Measurements from ENCODE around the gene ARL15. TPM values are rescaled to one million over a fixed set of nuclear protein-coding genes. Genes with fewer than 3 reads are reported as not detected.

Gene ARL15
- total RNA-seq, 1 donor from 2014 or later: 29.5 TPM

GRCh38 chr5:54133917-54134316 lies 176.5 kb downstream of the ARL15 start:
- no peak for DNase-seq
- Histone ChIP-seq H3K4me3 (no peak overlapping the region), H3K9me3 (no peaks in the 10 kb centered on the region), H3K27me3 (no peaks in the 10 kb centered on the region), H3K27ac (no peak overlapping the region), H3K4me1 (no peaks in the 10 kb centered on the region), H3K36me3 (no peaks in the 10 kb centered on the region)
- no peak for ATAC-seq
- TF ChIP-seq, protein P1, sequence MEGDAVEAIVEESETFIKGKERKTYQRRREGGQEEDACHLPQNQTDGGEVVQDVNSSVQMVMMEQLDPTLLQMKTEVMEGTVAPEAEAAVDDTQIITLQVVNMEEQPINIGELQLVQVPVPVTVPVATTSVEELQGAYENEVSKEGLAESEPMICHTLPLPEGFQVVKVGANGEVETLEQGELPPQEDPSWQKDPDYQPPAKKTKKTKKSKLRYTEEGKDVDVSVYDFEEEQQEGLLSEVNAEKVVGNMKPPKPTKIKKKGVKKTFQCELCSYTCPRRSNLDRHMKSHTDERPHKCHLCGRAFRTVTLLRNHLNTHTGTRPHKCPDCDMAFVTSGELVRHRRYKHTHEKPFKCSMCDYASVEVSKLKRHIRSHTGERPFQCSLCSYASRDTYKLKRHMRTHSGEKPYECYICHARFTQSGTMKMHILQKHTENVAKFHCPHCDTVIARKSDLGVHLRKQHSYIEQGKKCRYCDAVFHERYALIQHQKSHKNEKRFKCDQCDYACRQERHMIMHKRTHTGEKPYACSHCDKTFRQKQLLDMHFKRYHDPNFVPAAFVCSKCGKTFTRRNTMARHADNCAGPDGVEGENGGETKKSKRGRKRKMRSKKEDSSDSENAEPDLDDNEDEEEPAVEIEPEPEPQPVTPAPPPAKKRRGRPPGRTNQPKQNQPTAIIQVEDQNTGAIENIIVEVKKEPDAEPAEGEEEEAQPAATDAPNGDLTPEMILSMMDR (IDR thresholded peaks at IDR 0.05): no peak
- intact Hi-C loops (cut with DNase I): no loop called here

DNA sequence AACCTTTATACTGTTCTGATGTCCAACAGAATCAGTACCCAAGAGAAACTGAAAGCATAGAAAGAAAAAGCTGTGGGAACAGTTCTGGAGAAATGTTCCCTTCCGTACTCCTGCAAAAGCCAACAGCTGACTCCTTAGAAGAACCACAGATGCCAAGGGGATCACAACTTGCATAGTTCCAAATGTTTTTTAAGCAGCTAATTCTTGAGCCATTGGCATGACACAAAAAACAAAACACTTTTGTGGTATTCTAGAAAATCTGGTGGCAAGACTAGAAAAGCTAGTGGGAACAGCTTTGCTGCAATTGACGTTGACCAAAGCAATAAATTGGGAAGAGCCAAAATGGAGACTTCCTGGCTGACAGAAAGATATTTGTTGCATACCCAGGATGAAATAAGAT lies 189.9 kb downstream of the ARL15 start:
- ATAC-seq: no peak
- intact Hi-C loops (cut with DNase I): no loop called here
- H3K9me3 ChIP-seq: no peaks in the 10 kb centered on the region
- no peak overlapping the region for H3K4me3 ChIP-seq
- TF ChIP-seq, protein P1 (IDR thresholded peaks at IDR 0.05): no peak
- no peak overlapping the region for H3K27ac ChIP-seq
- H3K27me3 ChIP-seq: no peaks in the 10 kb centered on the region
- DNase-seq: no peak
- no peaks in the 10 kb centered on the region for H3K4me1 ChIP-seq
- no peaks in the 10 kb centered on the region for H3K36me3 ChIP-seq

GRCh38 chr5:54117957-54118356 lies 192.4 kb downstream of the ARL15 start:
- TF ChIP-seq, protein P1 (IDR thresholded peaks at IDR 0.05): no peak
- no peak for ATAC-seq
- no peaks in the 10 kb centered on the region for H3K9me3 ChIP-seq

GRCh38 chr5:54115735-54116403 lies 194.5 kb downstream of the ARL15 start:
- H3K4me3 ChIP-seq: no peak overlapping the region
- H3K27me3 ChIP-seq: no peaks in the 10 kb centered on the region
- no peak for DNase-seq
- intact Hi-C loops (cut with DNase I): no loop called here
- no peaks in the 10 kb centered on the region for H3K9me3 ChIP-seq
- H3K36me3 ChIP-seq: peaks cover 9% of the 10 kb centered on the region
- no peak overlapping the region for H3K27ac ChIP-seq
- H3K4me1 ChIP-seq: no peaks in the 10 kb centered on the region
- no peak for ATAC-seq
- TF ChIP-seq, protein P1 (IDR thresholded peaks at IDR 0.05): no peak

More at GRCh38 chr5:54117957-54118356, 192.4 kb downstream of the ARL15 start:
- no peaks in the 10 kb centered on the region for H3K27me3 ChIP-seq
- H3K4me1 ChIP-seq: no peaks in the 10 kb centered on the region
- H3K27ac ChIP-seq: no peak overlapping the region
- DNase-seq: no peak
- no peaks in the 10 kb centered on the region for H3K36me3 ChIP-seq
- no peak overlapping the region for H3K4me3 ChIP-seq
- intact Hi-C loops (cut with DNase I): no loop called here

DNA sequence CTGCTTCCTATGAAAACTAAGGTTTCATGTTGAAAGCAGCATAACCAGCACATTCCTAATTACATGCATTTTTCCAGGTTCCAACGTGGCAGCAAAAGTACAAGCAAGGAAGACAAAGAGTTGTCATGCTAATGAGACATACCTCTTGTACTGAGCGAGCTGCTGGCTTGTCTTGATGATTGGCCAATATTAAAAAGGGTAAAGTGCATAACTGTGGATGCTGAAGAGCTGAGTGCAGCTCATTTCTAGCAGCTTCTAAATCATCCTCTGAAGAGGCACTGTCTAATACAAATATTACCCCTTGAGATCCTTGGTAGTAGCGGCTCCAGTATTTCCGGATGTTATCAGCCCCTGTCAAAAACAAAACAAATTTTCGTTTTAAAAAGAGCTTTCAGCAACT lies 197.3 kb downstream of the ARL15 start:
- DNase-seq: no peak
- Histone ChIP-seq H3K27me3 (no peaks in the 10 kb centered on the region), H3K4me1 (no peaks in the 10 kb centered on the region), H3K36me3 (peaks cover 9% of the 10 kb centered on the region), H3K27ac (no peak overlapping the region), H3K9me3 (no peaks in the 10 kb centered on the region), H3K4me3 (no peak overlapping the region)
- TF ChIP-seq, protein P1 (IDR thresholded peaks at IDR 0.05): no peak
- intact Hi-C loops (cut with DNase I): no loop called here
- no peak for ATAC-seq
